GM19351 (cell line): Measurements from ENCODE around the gene SYNE2.

ENCODE experiments used
- ATAC-seq: cut with Tn5 transposase; IDR thresholded peaks from one replicate; pipeline ENCODE4 v1.9.1; 2021; ENCODE audit warnings: mild to moderate bottlenecking, moderate library complexity; ENCODE audit not compliant: unreplicated experiment

The SYNE2 gene

GRCh38 chr14:64064447-64064846, 211.6 kb downstream of the SYNE2 start:
- no peak for ATAC-seq

- no peak for ATAC-seq
These were observed 217.0 kb downstream of the SYNE2 start for GRCh38 chr14:64069634-64070359.

GRCh38 chr14:64074961-64075612, 222.3 kb downstream of the SYNE2 start:
- ATAC-seq = no peak

DNA sequence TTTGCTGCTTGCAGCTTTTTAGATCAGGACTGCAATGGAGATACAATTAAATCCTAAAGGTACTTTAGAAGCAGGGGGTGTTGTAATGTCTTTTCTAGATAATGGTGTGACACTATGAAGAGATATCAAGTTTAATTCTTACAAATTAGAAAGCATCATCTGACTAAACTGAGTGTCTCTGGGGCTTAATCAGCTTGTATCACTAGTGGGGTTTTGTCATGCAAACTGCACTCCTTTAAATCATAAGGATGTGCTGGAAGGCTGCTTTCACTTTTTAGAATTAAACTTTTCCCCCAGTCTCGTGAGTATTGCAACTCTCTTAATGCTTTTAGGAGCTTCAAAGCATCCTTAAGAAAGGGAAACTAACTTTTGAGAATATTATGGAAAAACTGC, 222.8 kb downstream of the SYNE2 start:
- no peak for ATAC-seq

DNA sequence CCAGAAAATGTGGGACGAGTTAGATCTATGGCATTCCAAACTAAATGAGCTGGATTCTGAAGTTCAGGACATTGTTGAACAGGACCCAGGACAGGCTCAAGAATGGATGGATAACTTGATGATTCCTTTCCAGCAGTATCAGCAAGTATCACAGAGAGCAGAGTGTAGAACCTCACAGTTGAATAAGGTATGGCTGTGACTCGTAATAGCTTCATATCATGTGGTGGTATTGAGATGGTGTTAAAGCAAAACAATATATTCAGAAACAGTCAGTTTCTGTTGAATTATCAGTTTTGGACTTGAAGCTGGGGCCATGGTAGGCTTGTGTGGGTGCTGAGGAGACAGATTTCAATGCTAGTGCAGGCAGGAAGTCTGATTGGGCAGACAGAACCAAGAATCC, 227.6 kb downstream of the SYNE2 start:
- ATAC-seq = no peak

GRCh38 chr14:64081174-64081746, 228.5 kb downstream of the SYNE2 start:
- ATAC-seq = no peak

- ATAC-seq = no peak
These were observed 230.0 kb downstream of the SYNE2 start for GRCh38 chr14:64082837-64083236.

DNA sequence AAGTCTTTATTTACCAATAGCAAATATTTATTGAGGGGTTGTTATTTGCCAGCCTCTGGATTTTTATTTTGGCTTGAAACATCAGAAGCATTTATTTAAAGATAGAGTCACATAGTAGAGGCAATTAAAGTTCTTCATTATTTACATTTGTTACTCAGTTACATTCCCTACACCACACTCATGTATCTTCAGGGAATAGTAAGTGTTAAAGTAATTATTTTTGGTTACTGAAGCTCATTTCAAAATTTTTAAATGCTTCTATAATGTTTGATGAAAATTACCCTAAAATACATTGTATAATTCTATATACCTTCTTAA, 235.8 kb downstream of the SYNE2 start:
- ATAC-seq = no peak

- ATAC-seq = no peak
These were observed 237.1 kb downstream of the SYNE2 start for GRCh38 chr14:64089920-64090319.

DNA sequence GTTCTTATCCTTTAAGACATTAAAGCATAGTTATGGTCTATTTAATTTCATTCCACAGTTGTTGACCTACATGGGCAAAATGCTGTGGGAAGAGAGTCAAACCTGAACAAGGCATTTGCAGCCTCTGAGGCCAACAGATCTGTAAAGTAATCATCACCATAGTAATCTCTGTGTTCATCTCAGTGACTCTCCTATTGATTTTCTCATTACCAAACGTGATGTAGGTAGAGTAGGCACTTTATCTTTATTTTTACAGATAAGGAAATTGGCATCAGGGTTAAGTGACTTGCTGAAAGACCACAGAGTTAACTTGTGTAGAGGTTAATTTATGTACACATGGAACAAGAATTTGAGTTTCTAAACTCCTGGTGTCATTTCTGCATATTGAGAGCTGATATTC, 238.4 kb downstream of the SYNE2 start:
- no peak for ATAC-seq

DNA sequence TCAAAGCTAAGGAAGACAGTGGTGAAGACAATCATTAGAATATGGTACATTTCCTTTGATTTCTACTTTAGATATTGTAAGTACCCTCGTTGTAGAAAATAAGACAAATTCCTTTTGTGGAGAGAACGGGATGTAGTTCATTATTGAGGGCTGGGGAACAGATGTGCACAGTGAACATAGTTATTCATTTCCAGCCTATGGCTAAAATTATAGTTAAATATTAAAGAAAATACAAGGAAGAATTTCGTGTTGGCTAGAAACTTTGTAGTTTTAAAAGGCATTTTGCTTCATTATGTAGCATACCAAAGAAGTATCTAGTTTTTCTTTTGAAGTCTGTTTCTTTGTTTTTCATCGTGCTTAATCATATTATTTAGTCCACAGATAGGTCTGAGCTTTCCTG, 239.5 kb downstream of the SYNE2 start:
- no peak for ATAC-seq

DNA sequence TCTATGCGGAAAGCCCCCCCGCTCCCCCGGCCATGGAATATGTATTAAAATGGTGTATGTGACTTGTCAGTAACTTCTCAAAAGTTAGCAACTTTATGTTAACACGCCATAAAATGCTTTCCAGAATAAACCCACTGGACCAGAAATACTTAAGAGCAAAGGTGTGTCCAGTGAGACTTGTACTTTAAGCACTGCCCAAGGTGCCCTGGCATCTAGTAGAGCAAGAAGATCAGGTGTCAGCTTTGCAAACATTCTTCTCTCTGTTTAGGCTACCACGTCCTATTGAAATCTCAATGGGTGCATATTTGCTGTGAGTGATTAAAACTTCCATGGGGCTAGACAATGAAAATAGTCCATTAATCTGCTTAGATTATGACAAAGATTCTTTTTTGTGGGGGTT, 240.1 kb downstream of the SYNE2 start:
- ATAC-seq = no peak

DNA sequence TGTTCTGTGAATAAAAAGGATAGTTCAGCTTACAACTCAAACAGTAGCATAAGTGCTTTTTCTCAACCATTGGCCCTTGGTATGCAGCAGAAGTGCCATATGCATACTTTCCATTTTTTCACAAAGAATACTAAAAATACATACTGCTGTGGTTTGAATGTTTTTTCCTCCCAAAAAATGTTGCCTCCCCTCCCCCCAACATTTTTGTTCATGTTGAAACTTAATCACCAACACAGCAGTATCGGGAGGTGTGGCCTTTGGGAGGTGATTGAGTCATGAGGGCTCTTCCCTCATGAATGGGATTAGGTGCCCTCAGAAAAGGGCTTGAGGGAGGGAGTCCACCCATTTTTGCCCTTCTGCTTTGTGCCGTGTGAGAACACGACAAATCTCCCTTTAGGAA, 242.8 kb downstream of the SYNE2 start:
- ATAC-seq = no peak

GRCh38 chr14:64098120-64098519, 245.3 kb downstream of the SYNE2 start:
- ATAC-seq = no peak

- no peak for ATAC-seq
These were observed 254.6 kb downstream of the SYNE2 start for GRCh38 chr14:64107438-64107837.

DNA sequence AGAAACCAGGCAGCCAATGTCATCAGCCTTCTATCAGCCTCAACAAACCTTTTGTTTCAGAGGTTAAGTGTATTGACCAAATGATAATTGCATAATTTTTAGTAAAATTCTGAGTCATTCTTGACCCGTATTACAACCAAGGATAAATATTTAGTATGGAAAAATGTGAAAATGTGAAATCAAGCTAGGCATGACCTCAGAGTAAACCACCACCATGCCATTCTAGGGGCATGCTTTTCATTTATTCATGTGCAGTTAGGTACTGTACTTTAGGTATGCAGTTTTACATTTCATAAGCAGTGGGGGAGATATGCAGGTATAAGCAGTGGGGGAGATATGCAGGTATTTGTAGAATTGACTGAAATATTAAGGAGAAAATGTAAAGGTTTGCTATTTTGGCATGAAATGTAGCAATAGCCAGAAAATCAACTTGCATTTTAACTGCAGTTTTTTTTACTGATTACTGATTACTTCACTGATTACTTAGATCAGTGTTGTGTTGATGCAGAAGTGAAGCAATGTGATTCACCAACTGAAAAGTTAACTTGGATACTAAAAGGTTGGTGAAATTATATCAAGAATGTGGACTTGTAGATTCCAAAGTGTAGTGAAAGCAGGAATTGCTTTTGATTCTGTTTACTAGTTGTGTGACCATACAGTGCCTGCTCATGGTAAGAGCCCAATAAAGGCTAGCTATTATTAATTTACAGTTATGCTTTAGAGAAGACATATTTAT, 257.2 kb downstream of the SYNE2 start:
- no peak for ATAC-seq

- ATAC-seq = no peak
These were observed 258.0 kb downstream of the SYNE2 start for GRCh38 chr14:64110802-64111201.

GRCh38 chr14:64112867-64113678, 260.3 kb downstream of the SYNE2 start:
- ATAC-seq = no peak

GRCh38 chr14:64114166-64114565, 261.4 kb downstream of the SYNE2 start:
- no peak for ATAC-seq

- no peak for ATAC-seq
These were observed 262.0 kb downstream of the SYNE2 start for GRCh38 chr14:64114796-64115195.

- no peak for ATAC-seq
These were observed 262.6 kb downstream of the SYNE2 start for GRCh38 chr14:64115401-64115800.
